ENCODE results near the gene CYP27B1.
"Not testable (repeated sequence)": the region's sequence is repeated elsewhere in the genome, so short reads cannot be mapped to it uniquely, and the experiment has no call there.

Gene CYP27B1

GRCh38 chr12:57723630-57723962 lies 43.3 kb downstream of the CYP27B1 start:
- TF ChIP-seq CTCF (conservative IDR thresholded peaks at IDR 0.05; ENCODE audit: low read length): no peak
- DNase-seq (ENCODE audit: low read depth): no peak
- H3K4me3 ChIP-seq (ENCODE audit: low read length): no peak overlapping the region

GRCh38 chr12:57722716-57723629 lies 43.9 kb downstream of the CYP27B1 start:
- DNase-seq (ENCODE audit: low read depth): no peak
- no peak for TF ChIP-seq CTCF (conservative IDR thresholded peaks at IDR 0.05; ENCODE audit: low read length)
- no peak overlapping the region for H3K4me3 ChIP-seq (ENCODE audit: low read length)

GRCh38 chr12:57721846-57722608 lies 44.9 kb downstream of the CYP27B1 start:
- H3K4me3 ChIP-seq (ENCODE audit: low read length); DNase-seq (ENCODE audit: low read depth): not testable (repeated sequence)

- DNase-seq (ENCODE audit: low read depth): no peak
Measured at GRCh38 chr12:57720606-57721595, 46.0 kb downstream of the CYP27B1 start.

GRCh38 chr12:57719777-57720605 lies 46.9 kb downstream of the CYP27B1 start:
- DNase-seq (ENCODE audit: low read depth): no peak
- no peak for TF ChIP-seq CTCF (conservative IDR thresholded peaks at IDR 0.05; ENCODE audit: low read length)
- H3K4me3 ChIP-seq (ENCODE audit: low read length): no peak overlapping the region

More at GRCh38 chr12:57720606-57721595, 46.0 kb downstream of the CYP27B1 start:
- no peak overlapping the region for H3K4me3 ChIP-seq (ENCODE audit: low read length)
- no peak for TF ChIP-seq CTCF (conservative IDR thresholded peaks at IDR 0.05; ENCODE audit: low read length)

GRCh38 chr12:57718641-57719528 lies 48.0 kb downstream of the CYP27B1 start:
- no peak for DNase-seq (ENCODE audit: low read depth)

More at GRCh38 chr12:57718641-57719528, 48.0 kb downstream of the CYP27B1 start:
- no peak overlapping the region for H3K4me3 ChIP-seq (ENCODE audit: low read length)
- no peak for TF ChIP-seq CTCF (conservative IDR thresholded peaks at IDR 0.05; ENCODE audit: low read length)

Measured in AG10803 (cell line).